HG03575 (cell line): ENCODE results near the gene AOAH.
"Not testable (repeated sequence)": the region's sequence is repeated elsewhere in the genome, so short reads cannot be mapped to it uniquely, and the experiment has no call there.

Source experiments
- ATAC-seq: cut with Tn5 transposase; IDR thresholded peaks from one replicate; pipeline ENCODE4 v1.9.1; 2021; ENCODE audit not compliant: unreplicated experiment, insufficient number of reproducible peaks, low FRiP score; ENCODE audit errors: extremely low read depth

Gene AOAH

GRCh38 chr7:36667007-36667745 is 57.1 kb downstream of the AOAH start:
- ATAC-seq = no peak

GRCh38 chr7:36663481-36663880 is 60.8 kb downstream of the AOAH start:
- no peak for ATAC-seq

- ATAC-seq = no peak
Measured at GRCh38 chr7:36661135-36661840, 63.0 kb downstream of the AOAH start.

GRCh38 chr7:36659638-36660341 is 64.5 kb downstream of the AOAH start:
- no peak for ATAC-seq

GRCh38 chr7:36659172-36659516 is 65.2 kb downstream of the AOAH start:
- no peak for ATAC-seq

- no peak for ATAC-seq
Measured at GRCh38 chr7:36658335-36659171, 65.7 kb downstream of the AOAH start.

DNA sequence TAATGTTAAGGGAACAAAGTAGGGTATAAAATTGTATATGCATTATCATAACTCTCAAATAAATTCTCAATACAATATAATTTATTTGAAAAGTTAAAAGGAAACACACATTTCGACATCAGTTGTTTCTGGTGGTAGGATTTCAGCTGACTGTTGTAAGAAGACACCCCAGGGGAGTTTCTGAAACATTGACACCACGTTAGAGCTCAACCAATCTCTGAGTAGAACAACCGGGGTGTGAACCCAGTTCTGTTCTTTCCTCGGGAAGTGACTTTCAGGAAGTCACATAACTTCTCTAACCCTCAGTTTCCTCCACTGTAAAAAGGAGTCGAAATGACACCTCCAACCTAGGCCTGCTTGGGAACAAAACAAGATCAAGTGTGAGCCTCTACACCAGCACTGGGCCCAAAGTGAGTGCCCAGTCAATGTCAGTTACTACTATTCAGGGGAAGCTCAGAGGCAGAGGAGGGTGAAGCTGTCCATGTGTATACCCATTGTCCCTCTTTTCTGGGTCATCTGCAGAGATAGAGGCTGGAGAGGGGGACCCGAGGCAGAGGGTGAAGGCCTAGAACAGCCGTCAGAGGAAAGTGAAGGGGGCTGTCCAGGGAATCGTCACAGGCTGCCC is 67.1 kb downstream of the AOAH start:
- no peak for ATAC-seq

DNA sequence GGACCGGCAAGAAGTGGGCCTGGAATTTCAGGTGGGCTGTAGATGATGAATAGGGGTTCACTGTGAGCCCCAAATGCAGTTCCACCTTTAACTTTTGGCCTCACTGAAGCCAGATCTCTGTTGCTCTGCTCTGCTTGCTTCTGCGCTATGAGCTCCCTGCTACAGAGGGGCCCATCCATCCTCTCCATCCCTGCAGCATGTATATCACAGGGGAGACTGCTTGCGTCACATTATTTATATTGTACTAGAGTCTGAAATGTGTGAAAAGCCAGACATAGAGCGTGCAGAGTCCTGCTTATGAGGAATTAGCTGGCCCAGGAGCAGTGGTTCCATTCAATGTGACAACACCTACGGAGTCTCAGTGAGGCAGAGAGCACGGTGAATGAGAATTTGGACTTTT is 69.9 kb downstream of the AOAH start:
- no peak for ATAC-seq

DNA sequence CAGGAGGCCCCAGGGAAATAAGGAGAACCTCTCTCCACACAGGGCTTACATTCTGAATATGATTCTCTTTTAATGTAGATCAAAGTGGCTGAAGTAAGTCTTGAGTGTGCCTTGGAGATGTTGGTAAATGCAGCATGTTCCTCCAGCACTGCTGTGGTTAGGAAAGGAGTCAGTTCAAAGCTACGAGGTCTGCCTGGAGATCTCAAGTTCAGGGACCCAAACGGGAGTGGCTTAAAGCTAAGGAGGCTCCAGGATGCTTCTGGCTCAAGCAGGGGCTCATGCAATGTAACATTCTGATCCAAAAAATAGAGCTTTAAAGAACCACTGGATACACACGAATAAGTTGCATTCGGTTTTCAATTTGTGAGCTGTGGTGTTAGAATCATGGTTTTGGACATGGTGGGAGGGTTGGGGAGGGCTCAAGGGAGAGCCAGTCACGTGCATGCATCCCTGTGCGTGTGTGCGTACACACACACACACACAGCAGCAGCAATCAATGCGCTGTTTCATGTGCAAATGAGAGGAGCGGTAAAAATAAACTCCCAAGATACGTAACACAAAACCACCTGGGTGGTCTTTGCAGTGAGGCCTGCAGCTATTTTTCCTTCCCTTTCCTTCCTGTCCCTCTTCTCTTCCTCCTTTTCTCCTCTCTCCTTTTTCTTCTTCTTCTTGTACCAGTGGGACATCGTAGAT is 70.5 kb downstream of the AOAH start:
- ATAC-seq = no peak

DNA sequence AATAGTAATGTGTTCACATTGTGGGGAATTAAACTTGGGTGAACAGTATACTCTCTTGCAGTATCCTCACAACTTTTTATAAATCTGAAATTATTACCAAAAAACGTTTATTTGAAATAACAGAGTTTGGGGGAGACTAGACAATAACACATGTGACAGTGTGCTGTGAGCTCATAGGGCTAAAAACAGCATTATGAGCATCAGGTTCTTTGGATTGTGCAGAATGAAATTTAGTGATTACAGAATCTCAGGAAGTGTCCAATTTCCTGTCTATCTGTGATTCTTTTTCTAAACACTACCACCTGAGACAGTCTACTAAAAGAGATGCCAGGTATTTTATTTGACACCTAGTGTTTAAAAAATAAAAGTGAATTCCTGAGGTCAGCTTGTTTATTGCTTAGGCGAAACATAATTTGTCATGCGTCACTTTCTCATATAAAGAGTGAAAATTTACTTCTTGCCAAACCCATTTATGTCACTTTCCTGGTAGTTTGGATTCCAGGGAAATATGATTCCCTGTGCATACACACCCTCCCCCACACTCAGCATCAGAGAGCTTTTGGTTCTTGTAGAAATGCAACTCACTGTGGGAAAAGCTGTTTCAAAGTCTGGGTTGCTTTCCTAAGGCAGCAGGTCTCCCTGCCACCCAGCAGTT is 71.2 kb downstream of the AOAH start:
- ATAC-seq = no peak

GRCh38 chr7:36652431-36652830 is 71.9 kb downstream of the AOAH start:
- no peak for ATAC-seq

GRCh38 chr7:36651404-36651803 is 72.9 kb downstream of the AOAH start:
- ATAC-seq = no peak

GRCh38 chr7:36650766-36651312 is 73.5 kb downstream of the AOAH start:
- ATAC-seq = no peak

DNA sequence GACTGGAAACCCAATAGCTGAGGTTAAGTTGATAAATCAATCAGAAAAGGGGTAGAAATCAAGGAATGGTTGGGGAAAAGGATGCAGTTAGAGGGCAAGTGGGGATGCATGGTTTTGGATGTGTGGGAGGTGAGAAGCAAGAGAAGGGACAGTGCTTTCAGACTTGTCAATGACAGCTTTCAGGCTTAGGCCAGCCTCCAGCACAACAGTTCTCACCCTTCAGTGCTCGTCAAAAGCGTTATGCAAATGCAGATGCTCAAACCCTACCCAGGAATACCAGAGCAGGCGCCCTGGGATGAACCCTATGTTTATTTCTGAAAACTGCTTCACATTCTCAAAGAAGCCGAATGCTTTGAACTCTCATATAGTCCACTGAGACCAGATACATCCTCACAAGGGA is 74.0 kb downstream of the AOAH start:
- no peak for ATAC-seq

GRCh38 chr7:36649319-36649718 is 75.0 kb downstream of the AOAH start:
- ATAC-seq = not testable (repeated sequence)

GRCh38 chr7:36648441-36648840 is 75.9 kb downstream of the AOAH start:
- ATAC-seq = no peak

GRCh38 chr7:36644625-36645422 is 79.5 kb downstream of the AOAH start:
- no peak for ATAC-seq
